NK-92 (cell line): ENCODE measurements around the gene ELF1.
"Not testable (repeated sequence)": the region's sequence is repeated elsewhere in the genome, so short reads cannot be mapped to it uniquely, and the experiment has no call there.

ENCODE experiments used
- DNase-seq: peaks from one replicate; lab custom pipeline; 2025; ENCODE audit not compliant: unreplicated experiment; lab: John Stamatoyannopoulos, UW

The ELF1 gene

DNA sequence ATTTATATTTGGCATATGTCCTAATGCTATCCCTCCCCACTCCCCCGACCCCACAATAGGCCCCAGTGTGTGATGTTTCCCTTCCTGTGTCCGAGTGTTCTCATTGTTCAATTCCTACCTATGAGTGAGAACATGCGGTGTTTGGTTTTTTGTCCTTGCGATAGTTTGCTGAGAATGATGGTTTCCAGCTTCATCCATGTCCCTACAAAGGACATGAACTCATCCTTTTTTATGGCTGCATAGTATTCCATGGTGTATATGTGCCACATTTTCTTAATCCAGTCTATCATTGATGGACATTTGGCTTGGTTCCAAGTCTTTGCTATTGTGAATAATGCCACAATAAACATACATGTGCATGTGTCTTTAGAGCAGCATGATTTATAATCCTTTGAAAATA is 23.3 kb upstream of the ELF1 start:
- not testable (repeated sequence) for DNase-seq

GRCh38 chr13:41040584-41041334 is 21.6 kb upstream of the ELF1 start:
- no peak for DNase-seq

DNA sequence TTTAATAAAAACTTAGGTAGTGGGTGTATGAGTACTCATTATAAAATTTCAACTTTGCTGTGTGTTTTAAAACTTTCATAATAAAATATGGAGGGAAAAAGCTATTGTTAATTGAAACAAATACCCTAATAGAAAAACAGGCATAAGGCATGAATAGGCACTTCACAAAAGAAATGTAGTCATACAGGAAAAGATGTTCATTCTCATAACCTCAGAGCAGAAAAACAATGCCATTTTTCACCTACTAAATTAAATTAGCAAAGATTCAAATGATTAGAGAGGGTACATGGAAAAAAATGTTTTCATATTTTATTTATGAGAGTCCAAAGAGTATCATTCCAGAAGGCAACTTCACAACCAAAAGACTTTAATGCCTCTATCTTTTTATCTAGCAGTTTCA is 20.6 kb upstream of the ELF1 start:
- DNase-seq = no peak

DNA sequence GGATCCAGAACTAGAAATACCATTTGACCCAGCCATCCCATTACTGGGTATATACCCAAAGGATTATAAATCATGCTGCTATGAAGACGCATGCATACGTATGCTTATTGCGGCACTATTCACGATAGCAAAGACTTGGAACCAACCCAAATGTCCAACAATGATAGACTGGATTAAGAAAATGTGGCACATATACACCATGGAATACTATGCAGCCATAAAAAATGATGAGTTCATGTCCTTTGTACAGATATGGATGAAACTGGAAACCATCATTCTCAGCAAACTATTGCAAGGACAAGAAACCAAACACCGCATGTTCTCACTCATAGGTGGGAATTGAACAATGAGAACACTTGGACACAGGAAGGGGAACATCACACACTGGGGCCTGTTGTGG is 17.4 kb upstream of the ELF1 start:
- DNase-seq = not testable (repeated sequence)

DNA sequence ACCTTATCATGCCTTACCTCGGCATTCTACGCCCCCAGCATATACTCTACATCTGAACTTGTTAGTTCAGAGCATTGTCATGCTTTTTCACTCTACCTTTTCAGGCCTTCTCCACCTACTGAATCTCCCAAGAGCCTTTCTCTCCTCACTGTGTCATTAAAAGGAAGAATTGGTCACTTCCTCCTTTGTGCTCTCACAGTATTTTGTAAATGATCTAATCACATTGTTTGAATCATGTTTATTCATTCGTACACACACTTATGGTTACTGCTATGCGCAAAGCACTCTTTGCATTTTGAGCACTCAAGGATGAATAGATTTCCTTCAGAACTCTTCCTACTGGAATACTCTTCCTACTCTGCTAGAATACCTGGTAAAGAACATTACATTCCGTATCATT is 15.8 kb upstream of the ELF1 start:
- DNase-seq = no peak

DNA sequence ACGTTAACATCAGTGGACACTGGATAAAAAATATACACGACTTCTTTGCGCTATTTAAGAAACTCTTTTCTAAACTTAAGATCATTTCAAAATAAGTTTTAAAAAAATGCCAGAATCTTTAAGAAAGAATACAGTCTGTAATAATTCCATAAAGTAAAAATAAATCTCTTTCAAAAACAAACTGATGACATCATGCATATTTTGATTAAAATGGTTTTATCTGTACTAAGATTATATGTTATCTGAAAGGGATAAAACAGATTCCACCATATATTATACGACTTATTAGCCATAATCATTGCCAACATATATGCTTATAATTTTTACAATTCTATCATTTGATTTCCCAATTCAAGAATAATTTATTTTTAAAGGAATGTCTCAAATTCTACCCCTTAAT is 15.3 kb upstream of the ELF1 start:
- DNase-seq = no peak

- DNase-seq = no peak
Measured at GRCh38 chr13:41032691-41033376, 13.7 kb upstream of the ELF1 start.

DNA sequence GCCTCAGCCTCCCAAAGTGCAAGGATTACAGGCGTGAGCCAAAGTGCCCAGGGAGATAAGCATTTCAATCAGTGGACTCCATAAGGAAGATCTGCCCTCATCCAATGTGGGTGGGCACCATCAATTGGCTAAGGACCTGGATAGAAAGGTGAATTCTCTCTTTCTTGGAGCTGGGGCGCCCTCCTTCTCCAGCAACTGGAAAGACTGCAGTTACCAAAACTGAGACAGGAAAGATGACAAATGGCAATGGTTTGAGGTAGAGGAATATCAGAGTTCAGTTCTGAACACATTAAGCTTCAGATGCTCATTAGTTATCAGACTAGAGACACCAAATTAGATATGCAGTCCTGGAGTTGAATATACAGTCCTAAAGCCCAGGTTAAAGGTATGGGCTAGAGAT is 10.5 kb upstream of the ELF1 start:
- no peak for DNase-seq

GRCh38 chr13:41028051-41028450 is 8.9 kb upstream of the ELF1 start:
- no peak for DNase-seq

DNA sequence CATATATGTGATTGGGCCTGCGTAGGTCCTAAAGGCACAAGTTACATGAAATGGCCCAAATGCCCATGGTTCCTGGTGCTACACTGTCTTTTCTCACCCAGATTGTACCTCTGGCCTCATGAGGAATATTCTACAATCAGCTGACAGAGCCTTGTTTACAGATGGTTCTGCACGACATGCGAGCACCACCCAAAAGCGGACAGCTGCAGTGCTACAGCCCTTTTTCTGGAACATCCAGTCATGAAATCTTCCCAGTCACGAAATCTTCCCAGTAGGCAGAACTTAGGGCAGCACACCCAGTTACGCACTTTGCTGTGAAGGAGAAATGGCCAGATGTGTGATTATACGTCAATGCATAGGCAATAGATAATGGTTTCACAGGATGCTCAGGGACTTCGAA is 7.7 kb upstream of the ELF1 start:
- DNase-seq = no peak

- DNase-seq = no peak
Measured at GRCh38 chr13:41025518-41025917, 6.4 kb upstream of the ELF1 start.

DNA sequence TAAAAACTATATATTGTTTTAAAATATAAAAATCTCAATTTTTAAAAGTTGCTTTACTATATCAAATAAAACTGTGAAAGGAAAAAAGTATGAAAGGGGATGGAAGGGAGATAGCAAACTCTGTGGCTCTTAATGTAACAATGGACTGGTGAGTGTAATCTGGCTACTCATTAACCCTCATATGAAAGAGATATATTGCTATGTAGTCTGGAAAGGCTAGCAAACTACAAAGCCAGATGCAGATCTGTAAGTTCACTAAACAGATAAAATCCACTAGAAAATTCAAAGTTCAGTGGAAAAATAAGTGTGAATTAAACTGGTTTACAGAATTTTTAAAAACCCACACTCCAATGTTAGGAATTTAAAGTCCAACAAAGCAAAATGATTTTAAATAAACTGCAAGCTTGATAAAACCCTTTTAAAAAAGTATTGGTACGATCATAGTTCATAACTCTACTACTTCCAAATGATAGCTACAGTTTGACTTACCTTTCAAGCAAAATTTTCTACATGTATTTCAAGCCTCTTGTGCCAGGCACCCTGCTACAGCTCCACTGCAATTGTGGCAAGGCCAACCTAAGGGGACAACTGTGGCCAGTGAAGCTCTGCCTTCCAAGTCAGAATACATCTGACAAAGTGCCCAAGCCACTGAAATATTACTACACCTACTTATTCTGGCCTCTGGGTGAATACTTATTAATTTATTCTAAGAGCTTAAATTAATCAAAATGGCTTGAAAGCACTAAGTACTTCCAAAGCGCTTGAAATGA is 647 bp upstream of the ELF1 start:
- no peak for DNase-seq

GRCh38 chr13:41018602-41018948 is 541 bp downstream of the ELF1 start:
- no peak for DNase-seq

GRCh38 chr13:41017817-41018601 is 1.1 kb downstream of the ELF1 start:
- no peak for DNase-seq

- no peak for DNase-seq
Measured at GRCh38 chr13:41017159-41017558, 2.0 kb downstream of the ELF1 start.

DNA sequence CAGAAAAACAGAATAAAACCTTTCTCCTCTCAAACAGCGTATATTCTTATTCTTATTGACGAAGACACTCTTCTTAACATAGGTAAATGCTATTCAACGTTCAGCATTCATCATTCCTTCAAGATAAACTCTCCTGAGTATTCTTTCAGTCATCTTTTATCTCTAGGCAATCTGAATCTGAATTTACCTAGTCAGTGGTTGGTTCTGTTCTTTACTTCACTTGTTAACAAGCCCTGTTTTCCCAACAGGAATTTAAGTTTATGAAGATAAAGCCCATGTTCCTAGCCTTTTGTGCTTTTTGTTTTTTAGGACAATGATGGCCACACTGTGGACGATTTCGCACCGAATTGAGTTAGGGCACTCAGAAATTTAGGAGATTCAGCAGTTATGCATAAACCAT is 3.2 kb downstream of the ELF1 start:
- DNase-seq = no peak

- DNase-seq = no peak
Measured at GRCh38 chr13:41013835-41014234, 5.3 kb downstream of the ELF1 start.

DNA sequence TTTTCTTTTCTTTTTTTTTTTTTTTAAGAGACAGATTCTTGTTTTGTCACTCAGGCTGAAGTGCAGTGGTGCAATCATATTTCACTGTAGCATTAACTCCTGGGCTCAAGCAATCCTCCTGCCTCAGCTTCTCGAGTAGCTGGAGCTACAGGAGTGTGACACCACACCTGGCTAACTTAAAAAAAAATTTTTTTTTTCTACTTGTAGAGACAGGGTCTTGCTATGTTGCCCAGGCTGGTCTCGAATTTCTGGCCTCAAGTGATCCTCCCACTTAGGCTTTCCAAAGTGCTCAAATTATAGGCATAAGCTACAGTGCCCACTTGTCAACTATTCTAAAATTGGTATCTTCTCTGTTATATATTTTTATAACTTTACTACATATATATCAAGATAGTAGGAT is 6.6 kb downstream of the ELF1 start:
- DNase-seq = no peak

GRCh38 chr13:41011382-41011956 is 7.6 kb downstream of the ELF1 start:
- no peak for DNase-seq

- no peak for DNase-seq
Measured at GRCh38 chr13:41008349-41008980, 10.7 kb downstream of the ELF1 start.

- DNase-seq = no peak
Measured at GRCh38 chr13:41007744-41008128, 11.4 kb downstream of the ELF1 start.
